ENCODE results near the gene MAG.

DNA sequence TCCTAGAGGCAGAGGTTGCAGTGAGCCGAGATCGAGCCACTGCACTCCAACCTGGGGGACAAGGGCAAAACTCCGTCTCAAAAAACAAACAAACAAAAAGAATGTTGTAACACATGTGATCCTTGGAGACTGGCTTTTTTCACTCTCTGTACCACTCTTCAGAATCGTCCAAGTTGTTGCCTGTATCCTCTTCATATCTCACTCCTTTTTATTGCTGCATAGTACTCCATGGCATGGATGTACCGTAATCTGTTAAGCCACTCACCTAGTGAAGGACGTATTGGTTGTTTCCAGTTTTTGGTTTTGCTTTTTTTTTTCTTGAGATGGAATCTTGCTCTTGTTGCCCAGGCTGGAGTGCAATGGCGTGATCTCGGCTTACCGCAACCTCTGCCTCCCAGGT, 30.1 kb downstream of the MAG start:
- TF ChIP-seq, protein P1, sequence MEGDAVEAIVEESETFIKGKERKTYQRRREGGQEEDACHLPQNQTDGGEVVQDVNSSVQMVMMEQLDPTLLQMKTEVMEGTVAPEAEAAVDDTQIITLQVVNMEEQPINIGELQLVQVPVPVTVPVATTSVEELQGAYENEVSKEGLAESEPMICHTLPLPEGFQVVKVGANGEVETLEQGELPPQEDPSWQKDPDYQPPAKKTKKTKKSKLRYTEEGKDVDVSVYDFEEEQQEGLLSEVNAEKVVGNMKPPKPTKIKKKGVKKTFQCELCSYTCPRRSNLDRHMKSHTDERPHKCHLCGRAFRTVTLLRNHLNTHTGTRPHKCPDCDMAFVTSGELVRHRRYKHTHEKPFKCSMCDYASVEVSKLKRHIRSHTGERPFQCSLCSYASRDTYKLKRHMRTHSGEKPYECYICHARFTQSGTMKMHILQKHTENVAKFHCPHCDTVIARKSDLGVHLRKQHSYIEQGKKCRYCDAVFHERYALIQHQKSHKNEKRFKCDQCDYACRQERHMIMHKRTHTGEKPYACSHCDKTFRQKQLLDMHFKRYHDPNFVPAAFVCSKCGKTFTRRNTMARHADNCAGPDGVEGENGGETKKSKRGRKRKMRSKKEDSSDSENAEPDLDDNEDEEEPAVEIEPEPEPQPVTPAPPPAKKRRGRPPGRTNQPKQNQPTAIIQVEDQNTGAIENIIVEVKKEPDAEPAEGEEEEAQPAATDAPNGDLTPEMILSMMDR (IDR thresholded peaks at IDR 0.05; ENCODE audit: insufficient read depth, low read length) = no peak
- TF ChIP-seq, protein P2, sequence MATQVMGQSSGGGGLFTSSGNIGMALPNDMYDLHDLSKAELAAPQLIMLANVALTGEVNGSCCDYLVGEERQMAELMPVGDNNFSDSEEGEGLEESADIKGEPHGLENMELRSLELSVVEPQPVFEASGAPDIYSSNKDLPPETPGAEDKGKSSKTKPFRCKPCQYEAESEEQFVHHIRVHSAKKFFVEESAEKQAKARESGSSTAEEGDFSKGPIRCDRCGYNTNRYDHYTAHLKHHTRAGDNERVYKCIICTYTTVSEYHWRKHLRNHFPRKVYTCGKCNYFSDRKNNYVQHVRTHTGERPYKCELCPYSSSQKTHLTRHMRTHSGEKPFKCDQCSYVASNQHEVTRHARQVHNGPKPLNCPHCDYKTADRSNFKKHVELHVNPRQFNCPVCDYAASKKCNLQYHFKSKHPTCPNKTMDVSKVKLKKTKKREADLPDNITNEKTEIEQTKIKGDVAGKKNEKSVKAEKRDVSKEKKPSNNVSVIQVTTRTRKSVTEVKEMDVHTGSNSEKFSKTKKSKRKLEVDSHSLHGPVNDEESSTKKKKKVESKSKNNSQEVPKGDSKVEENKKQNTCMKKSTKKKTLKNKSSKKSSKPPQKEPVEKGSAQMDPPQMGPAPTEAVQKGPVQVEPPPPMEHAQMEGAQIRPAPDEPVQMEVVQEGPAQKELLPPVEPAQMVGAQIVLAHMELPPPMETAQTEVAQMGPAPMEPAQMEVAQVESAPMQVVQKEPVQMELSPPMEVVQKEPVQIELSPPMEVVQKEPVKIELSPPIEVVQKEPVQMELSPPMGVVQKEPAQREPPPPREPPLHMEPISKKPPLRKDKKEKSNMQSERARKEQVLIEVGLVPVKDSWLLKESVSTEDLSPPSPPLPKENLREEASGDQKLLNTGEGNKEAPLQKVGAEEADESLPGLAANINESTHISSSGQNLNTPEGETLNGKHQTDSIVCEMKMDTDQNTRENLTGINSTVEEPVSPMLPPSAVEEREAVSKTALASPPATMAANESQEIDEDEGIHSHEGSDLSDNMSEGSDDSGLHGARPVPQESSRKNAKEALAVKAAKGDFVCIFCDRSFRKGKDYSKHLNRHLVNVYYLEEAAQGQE (IDR thresholded peaks at IDR 0.05; ENCODE audit: insufficient replicate concordance, low read depth) = no peak
- no peak for TF ChIP-seq GABPA (IDR thresholded peaks at IDR 0.05; ENCODE audit: low read depth)
- TF ChIP-seq POLR2AphosphoS5 (IDR thresholded peaks at IDR 0.05; ENCODE audit: low read depth) = no peak

All from HL-60 (cell line).